Osteocyte (in vitro differentiated cells): ENCODE measurements around the gene RIN1. TPM values are rescaled to one million over a fixed set of nuclear protein-coding genes. Genes with fewer than 3 reads are reported as not detected.

ENCODE experiments used
- DNase-seq: peaks from one replicate; pipeline ENCODE4 v3.0.0; 2021; ENCODE audit warnings: mixed read lengths; ENCODE audit not compliant: unreplicated experiment; ENCODE audit errors: extremely low spot score
- H3K27ac Mint-ChIP-seq: one replicate; pipeline ENCODE4 v1.8.0; 2021; ENCODE audit warnings: mild to moderate bottlenecking, mixed read lengths; ENCODE audit not compliant: unreplicated experiment
- H3K27me3 Mint-ChIP-seq: one replicate; pipeline ENCODE4 v1.8.0; 2021; ENCODE audit warnings: mixed read lengths; ENCODE audit not compliant: unreplicated experiment
- H3K36me3 Mint-ChIP-seq: one replicate; pipeline ENCODE4 v1.8.0; 2021; ENCODE audit warnings: mixed read lengths; ENCODE audit not compliant: unreplicated experiment
- H3K4me1 Mint-ChIP-seq: one replicate; pipeline ENCODE4 v1.8.0; 2021; ENCODE audit warnings: mixed read lengths; ENCODE audit not compliant: unreplicated experiment
- H3K4me3 Mint-ChIP-seq: one replicate; pipeline ENCODE4 v1.8.0; 2021; ENCODE audit warnings: mild to moderate bottlenecking, moderate library complexity, mixed read lengths; ENCODE audit not compliant: unreplicated experiment
- H3K9me3 Mint-ChIP-seq: one replicate; pipeline ENCODE4 v1.8.0; 2021; ENCODE audit warnings: mixed read lengths; ENCODE audit not compliant: unreplicated experiment
- total RNA-seq: library from RNA; stranded (reverse); gene quantifications from 2 replicates; pipeline ENCODE4 v1.2.1, GENCODE V29; 2021
- TF ChIP-seq, protein P1 (sequence below): fragments of 200-600 bp; sonication (generic); IDR thresholded peaks from 2 replicates; pipeline ENCODE4 v1.5.0; 2021; ENCODE audit warnings: antibody characterized with exemption, mild to moderate bottlenecking, moderate library complexity

Gene RIN1
- total RNA-seq, 1 donor from 2014 or later, result 23.6 TPM

DNA sequence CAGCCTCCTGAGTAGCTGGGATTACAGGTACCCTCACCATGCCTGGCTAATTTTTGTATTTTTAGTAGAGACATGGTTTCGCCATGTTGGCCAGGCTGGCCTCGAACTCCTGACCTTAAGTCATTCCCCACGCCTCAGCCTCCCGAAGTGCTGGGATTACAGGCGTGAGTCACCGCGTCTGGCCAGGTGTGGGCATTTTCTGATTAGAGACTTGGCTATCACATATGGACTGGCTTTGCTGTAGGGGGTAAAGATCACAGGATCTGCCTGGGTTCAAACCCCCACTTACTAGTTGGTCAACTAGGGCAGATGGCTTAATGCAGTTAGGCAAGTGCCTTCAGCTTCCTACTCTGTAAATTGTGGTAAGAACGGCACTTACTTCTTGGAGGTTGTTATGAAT lies 25.9 kb downstream of the RIN1 start:
- peaks cover 22% of the 10 kb centered on the region for H3K4me1 Mint-ChIP-seq
- no peak overlapping the region for H3K4me3 Mint-ChIP-seq
- TF ChIP-seq, protein P1, sequence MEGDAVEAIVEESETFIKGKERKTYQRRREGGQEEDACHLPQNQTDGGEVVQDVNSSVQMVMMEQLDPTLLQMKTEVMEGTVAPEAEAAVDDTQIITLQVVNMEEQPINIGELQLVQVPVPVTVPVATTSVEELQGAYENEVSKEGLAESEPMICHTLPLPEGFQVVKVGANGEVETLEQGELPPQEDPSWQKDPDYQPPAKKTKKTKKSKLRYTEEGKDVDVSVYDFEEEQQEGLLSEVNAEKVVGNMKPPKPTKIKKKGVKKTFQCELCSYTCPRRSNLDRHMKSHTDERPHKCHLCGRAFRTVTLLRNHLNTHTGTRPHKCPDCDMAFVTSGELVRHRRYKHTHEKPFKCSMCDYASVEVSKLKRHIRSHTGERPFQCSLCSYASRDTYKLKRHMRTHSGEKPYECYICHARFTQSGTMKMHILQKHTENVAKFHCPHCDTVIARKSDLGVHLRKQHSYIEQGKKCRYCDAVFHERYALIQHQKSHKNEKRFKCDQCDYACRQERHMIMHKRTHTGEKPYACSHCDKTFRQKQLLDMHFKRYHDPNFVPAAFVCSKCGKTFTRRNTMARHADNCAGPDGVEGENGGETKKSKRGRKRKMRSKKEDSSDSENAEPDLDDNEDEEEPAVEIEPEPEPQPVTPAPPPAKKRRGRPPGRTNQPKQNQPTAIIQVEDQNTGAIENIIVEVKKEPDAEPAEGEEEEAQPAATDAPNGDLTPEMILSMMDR, result no peak
- H3K36me3 Mint-ChIP-seq, result no peaks in the 10 kb centered on the region
- DNase-seq, result no peak
- no peak overlapping the region for H3K27ac Mint-ChIP-seq
- no peaks in the 10 kb centered on the region for H3K9me3 Mint-ChIP-seq
- peaks cover 6% of the 10 kb centered on the region for H3K27me3 Mint-ChIP-seq

DNA sequence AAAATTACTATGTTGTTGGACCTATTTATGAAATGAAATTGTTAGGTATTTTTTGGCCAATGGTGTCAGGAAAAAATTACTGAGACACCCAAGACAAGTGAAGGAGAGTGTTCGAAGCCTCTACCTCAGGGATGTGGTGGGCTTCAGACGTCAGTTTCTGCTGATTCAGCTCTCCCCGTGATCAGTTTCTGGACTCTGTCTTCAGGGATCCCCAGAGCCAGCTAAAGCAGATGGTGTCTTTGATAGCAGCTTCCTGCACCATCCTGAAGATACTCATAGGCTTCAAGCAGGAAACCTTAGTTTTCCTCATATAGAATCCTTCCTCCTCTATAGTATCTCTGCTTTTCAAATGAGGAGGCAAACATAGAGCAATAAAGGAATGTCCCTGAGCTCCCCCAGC lies 26.8 kb downstream of the RIN1 start:
- no peak for DNase-seq
- Mint-ChIP-seq H3K36me3 (no peaks in the 10 kb centered on the region), H3K4me1 (peaks cover 14% of the 10 kb centered on the region), H3K9me3 (no peaks in the 10 kb centered on the region), H3K27me3 (peaks cover 6% of the 10 kb centered on the region), H3K4me3 (no peak overlapping the region), H3K27ac (no peak overlapping the region)
- TF ChIP-seq, protein P1, result no peak

- Mint-ChIP-seq H3K27ac (no peak overlapping the region), H3K36me3 (no peaks in the 10 kb centered on the region), H3K27me3 (peaks cover 2% of the 10 kb centered on the region), H3K9me3 (no peaks in the 10 kb centered on the region), H3K4me3 (no peak overlapping the region), H3K4me1 (no peaks in the 10 kb centered on the region)
- TF ChIP-seq, protein P1, result no peak
- DNase-seq, result no peak
Observed at GRCh38 chr11:66302656-66303055, 33.6 kb downstream of the RIN1 start.

GRCh38 chr11:66299186-66299585 lies 37.0 kb downstream of the RIN1 start:
- Mint-ChIP-seq H3K9me3 (no peaks in the 10 kb centered on the region), H3K4me1 (no peaks in the 10 kb centered on the region), H3K36me3 (no peaks in the 10 kb centered on the region), H3K4me3 (no peak overlapping the region), H3K27me3 (peaks cover 4% of the 10 kb centered on the region), H3K27ac (no peak overlapping the region)
- no peak for DNase-seq
- TF ChIP-seq, protein P1, result no peak

DNA sequence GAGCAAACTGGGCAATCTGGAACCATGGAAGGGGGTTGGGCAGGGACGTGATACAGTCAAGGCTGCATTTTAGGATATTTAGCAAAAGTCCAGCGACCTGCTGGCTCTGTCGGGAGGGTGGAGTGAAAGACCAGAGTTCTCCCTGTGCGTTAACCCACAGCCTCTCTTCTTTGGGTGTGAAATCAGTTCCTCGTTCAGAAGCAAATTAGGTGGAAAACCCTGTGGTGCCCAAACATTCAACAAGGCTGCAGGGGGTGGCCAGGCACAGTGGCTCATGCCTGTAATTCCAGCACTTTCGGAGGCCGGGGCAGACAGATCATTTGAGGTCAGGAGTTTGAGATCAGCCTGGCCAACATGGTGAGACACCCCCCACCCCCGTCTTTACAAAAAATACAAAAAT lies 38.6 kb downstream of the RIN1 start:
- Mint-ChIP-seq H3K36me3 (no peaks in the 10 kb centered on the region), H3K27me3 (peaks cover 13% of the 10 kb centered on the region), H3K27ac (no peak overlapping the region), H3K4me3 (no peak overlapping the region), H3K9me3 (no peaks in the 10 kb centered on the region), H3K4me1 (peaks cover 2% of the 10 kb centered on the region)
- no peak for DNase-seq
- TF ChIP-seq, protein P1, result no peak
